Mammary epithelial cell (primary cell): ENCODE measurements around the gene HERC4.
"Not testable (repeated sequence)": the region's sequence is repeated elsewhere in the genome, so short reads cannot be mapped to it uniquely, and the experiment has no call there.

Source experiments
- EZH2 ChIP-seq: IDR thresholded peaks from 2 replicates; pipeline ENCODE4 v1.6.1; 2012; ENCODE audit warnings: low read length, inconsistent platforms, borderline replicate concordance
- TF ChIP-seq, protein P1 (sequence below), 2 donors: IDR thresholded peaks in 1 of 2; conservative IDR thresholded peaks in 1 of 2; 2 replicates each; pipeline ENCODE4 v1.5.1; 2011 to 2012; ENCODE audit warnings: inconsistent platforms in 2 of 2, low read length in 2 of 2, mild to moderate bottlenecking in 2 of 2, control low read depth in 1 of 2, low read depth in 1 of 2; ENCODE audit not compliant: insufficient read depth in 1 of 2; ENCODE audit errors: extremely low read depth in 1 of 2

- TF ChIP-seq, protein P1, sequence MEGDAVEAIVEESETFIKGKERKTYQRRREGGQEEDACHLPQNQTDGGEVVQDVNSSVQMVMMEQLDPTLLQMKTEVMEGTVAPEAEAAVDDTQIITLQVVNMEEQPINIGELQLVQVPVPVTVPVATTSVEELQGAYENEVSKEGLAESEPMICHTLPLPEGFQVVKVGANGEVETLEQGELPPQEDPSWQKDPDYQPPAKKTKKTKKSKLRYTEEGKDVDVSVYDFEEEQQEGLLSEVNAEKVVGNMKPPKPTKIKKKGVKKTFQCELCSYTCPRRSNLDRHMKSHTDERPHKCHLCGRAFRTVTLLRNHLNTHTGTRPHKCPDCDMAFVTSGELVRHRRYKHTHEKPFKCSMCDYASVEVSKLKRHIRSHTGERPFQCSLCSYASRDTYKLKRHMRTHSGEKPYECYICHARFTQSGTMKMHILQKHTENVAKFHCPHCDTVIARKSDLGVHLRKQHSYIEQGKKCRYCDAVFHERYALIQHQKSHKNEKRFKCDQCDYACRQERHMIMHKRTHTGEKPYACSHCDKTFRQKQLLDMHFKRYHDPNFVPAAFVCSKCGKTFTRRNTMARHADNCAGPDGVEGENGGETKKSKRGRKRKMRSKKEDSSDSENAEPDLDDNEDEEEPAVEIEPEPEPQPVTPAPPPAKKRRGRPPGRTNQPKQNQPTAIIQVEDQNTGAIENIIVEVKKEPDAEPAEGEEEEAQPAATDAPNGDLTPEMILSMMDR (conservative IDR thresholded peaks at IDR 0.05 in 1 of 2, IDR thresholded peaks at IDR 0.05 in 1 of 2; ENCODE audit: extremely low read depth in 1 of 2, insufficient read depth in 1 of 2, low read depth in 1 of 2, low read length in 2 of 2): not testable (repeated sequence)
- TF ChIP-seq EZH2: not testable (repeated sequence)
Measured at GRCh38 chr10:67982603-67983002, 92.5 kb downstream of the HERC4 start.
